ENCODE data around the gene KRTAP2-1. TPM values are rescaled to one million over a fixed set of nuclear protein-coding genes. Genes with fewer than 3 reads are reported as not detected.
"Not testable (repeated sequence)": the region's sequence is repeated elsewhere in the genome, so short reads cannot be mapped to it uniquely, and the experiment has no call there.

The KRTAP2-1 gene
- total RNA-seq, 1 donor from 2014 or later: not detected

- no peak for TF ChIP-seq CTCF (IDR thresholded peaks at IDR 0.05)
- intact Hi-C loops (cut with micrococcal nuclease): no loop called here
- Mint-ChIP-seq H3K9me3 (no peaks in the 10 kb centered on the region), H3K4me1 (no peaks in the 10 kb centered on the region), H3K27me3 (peaks cover 34% of the 10 kb centered on the region), H3K4me3 (no peak overlapping the region), H3K27ac (no peak overlapping the region), H3K36me3 (ENCODE audit: low read depth) (no peaks in the 10 kb centered on the region)
- ATAC-seq (ENCODE audit: low read depth) (no peak), DNase-seq (no peak)
- POLR2A ChIA-PET: no interaction called here
- CTCF ChIA-PET: no interaction called here
These were observed 45.3 kb downstream of the KRTAP2-1 start for GRCh38 chr17:41001795-41002194.

GRCh38 chr17:40999563-40999962 is 47.6 kb downstream of the KRTAP2-1 start, which contains the start of gene KRTAP3-2:
TSS of gene KRTAP3-2 (minus strand) at chr17:40999906. CDS start at chr17:40999853, 53 bp downstream.
- H3K27me3 Mint-ChIP-seq: peaks cover 34% of the 10 kb centered on the region
- H3K4me1 Mint-ChIP-seq; DNase-seq; POLR2A ChIA-PET; H3K27ac Mint-ChIP-seq; H3K4me3 Mint-ChIP-seq; H3K36me3 Mint-ChIP-seq (ENCODE audit: low read depth); intact Hi-C loops (cut with micrococcal nuclease); CTCF ChIA-PET; H3K9me3 Mint-ChIP-seq; ATAC-seq (ENCODE audit: low read depth): not testable (repeated sequence)

GRCh38 chr17:40997361-40997760 is 49.8 kb downstream of the KRTAP2-1 start:
- TF ChIP-seq CTCF (IDR thresholded peaks at IDR 0.05): no peak
- POLR2A ChIA-PET: no interaction called here
- peaks cover 42% of the 10 kb centered on the region for H3K27me3 Mint-ChIP-seq
- H3K27ac Mint-ChIP-seq: no peak overlapping the region
- no peaks in the 10 kb centered on the region for H3K4me1 Mint-ChIP-seq
- CTCF ChIA-PET: no interaction called here
- ATAC-seq (ENCODE audit: low read depth): no peak
- no peaks in the 10 kb centered on the region for H3K9me3 Mint-ChIP-seq
- DNase-seq: no peak
- H3K4me3 Mint-ChIP-seq: no peak overlapping the region
- H3K36me3 Mint-ChIP-seq (ENCODE audit: low read depth): no peaks in the 10 kb centered on the region
- intact Hi-C loops (cut with micrococcal nuclease): no loop called here

- ATAC-seq (ENCODE audit: low read depth) (no peak), DNase-seq (no peak)
- POLR2A ChIA-PET: no interaction called here
- Mint-ChIP-seq H3K27ac (no peak overlapping the region), H3K9me3 (no peaks in the 10 kb centered on the region), H3K4me3 (no peak overlapping the region), H3K27me3 (peaks cover 46% of the 10 kb centered on the region), H3K4me1 (no peaks in the 10 kb centered on the region), H3K36me3 (ENCODE audit: low read depth) (no peaks in the 10 kb centered on the region)
- CTCF ChIA-PET: no interaction called here
- intact Hi-C loops (cut with micrococcal nuclease): no loop called here
- no peak for TF ChIP-seq CTCF (IDR thresholded peaks at IDR 0.05)
These were observed 50.3 kb downstream of the KRTAP2-1 start for GRCh38 chr17:40996829-40997228.

Other genes with a start within 250 kb of the KRTAP2-1 start
- not detected in 2 replicates for gene KRT28, start 247.4 kb downstream of the KRTAP2-1 start, total RNA-seq
- 40.7 and 46.7 TPM in 2 replicates for gene KRT10, start 224.7 kb downstream of the KRTAP2-1 start, total RNA-seq
- not detected in 2 replicates for gene KRT12, start 180.1 kb downstream of the KRTAP2-1 start, total RNA-seq
- not detected in 2 replicates for gene KRT20, start 162.1 kb downstream of the KRTAP2-1 start, total RNA-seq
- gene KRT23, start 109.7 kb downstream of the KRTAP2-1 start, total RNA-seq: not detected in 2 replicates
- gene KRT39, start 80.4 kb downstream of the KRTAP2-1 start, total RNA-seq: not detected in 2 replicates
- not detected in 2 replicates for gene KRT40, start 63.0 kb downstream of the KRTAP2-1 start, total RNA-seq
- gene KRTAP3-3, start 53.2 kb downstream of the KRTAP2-1 start, total RNA-seq: not detected in 2 replicates
- gene KRTAP3-2, start 47.4 kb downstream of the KRTAP2-1 start, total RNA-seq: not detected in 2 replicates
- gene KRTAP3-1, start 38.2 kb downstream of the KRTAP2-1 start, total RNA-seq: not detected in 2 replicates
- gene KRTAP1-5, start 20.1 kb downstream of the KRTAP2-1 start, total RNA-seq: not detected in 2 replicates
- gene KRTAP1-4, start 17.1 kb downstream of the KRTAP2-1 start, total RNA-seq: not detected in 2 replicates
- not detected in 2 replicates for gene KRTAP1-3, start 12.4 kb downstream of the KRTAP2-1 start, total RNA-seq
- gene KRTAP1-1, start 5.9 kb downstream of the KRTAP2-1 start, total RNA-seq: not detected in 2 replicates
- not detected in 2 replicates for gene KRTAP2-2, start 7.9 kb upstream of the KRTAP2-1 start, total RNA-seq
- gene KRTAP2-3, start 12.8 kb upstream of the KRTAP2-1 start, total RNA-seq: not detected in 2 replicates
- not detected in 2 replicates for gene KRTAP2-4, start 18.6 kb upstream of the KRTAP2-1 start, total RNA-seq
- gene KRTAP4-7, start 36.8 kb upstream of the KRTAP2-1 start, total RNA-seq: not detected in 2 replicates
- not detected in 2 replicates for gene KRTAP4-8, start 50.8 kb upstream of the KRTAP2-1 start, total RNA-seq
- not detected in 2 replicates for gene KRTAP4-16, start 54.9 kb upstream of the KRTAP2-1 start, total RNA-seq
- not detected in 2 replicates for gene KRTAP4-9, start 58.1 kb upstream of the KRTAP2-1 start, total RNA-seq
- not detected in 2 replicates for gene KRTAP4-11, start 71.1 kb upstream of the KRTAP2-1 start, total RNA-seq
- gene KRTAP4-12, start 76.9 kb upstream of the KRTAP2-1 start, total RNA-seq: not detected in 2 replicates
- not detected in 2 replicates for gene KRTAP4-6, start 93.2 kb upstream of the KRTAP2-1 start, total RNA-seq
- not detected in 2 replicates for gene KRTAP4-5, start 102.5 kb upstream of the KRTAP2-1 start, total RNA-seq
- not detected in 2 replicates for gene KRTAP4-4, start 113.4 kb upstream of the KRTAP2-1 start, total RNA-seq
- gene KRTAP4-3, start 120.9 kb upstream of the KRTAP2-1 start, total RNA-seq: not detected in 2 replicates
- not detected in 2 replicates for gene KRTAP4-2, start 130.9 kb upstream of the KRTAP2-1 start, total RNA-seq
- not detected in 2 replicates for gene KRTAP4-1, start 137.6 kb upstream of the KRTAP2-1 start, total RNA-seq
- gene KRTAP9-1, start 142.6 kb upstream of the KRTAP2-1 start, total RNA-seq: not detected in 2 replicates
- gene KRTAP9-2, start 179.3 kb upstream of the KRTAP2-1 start, total RNA-seq: not detected in 2 replicates
- not detected in 2 replicates for gene KRTAP9-3, start 185.1 kb upstream of the KRTAP2-1 start, total RNA-seq
- gene KRTAP9-8, start 190.7 kb upstream of the KRTAP2-1 start, total RNA-seq: not detected in 2 replicates
- not detected in 2 replicates for gene KRTAP9-4, start 202.4 kb upstream of the KRTAP2-1 start, total RNA-seq
- not detected in 2 replicates for gene KRTAP9-9, start 208.1 kb upstream of the KRTAP2-1 start, total RNA-seq
- gene KRTAP9-6, start 218.1 kb upstream of the KRTAP2-1 start, total RNA-seq: not detected in 2 replicates
- not detected in 2 replicates for gene KRTAP9-7, start 228.4 kb upstream of the KRTAP2-1 start, total RNA-seq

Measured in activated B cell treated with CpG ODN at 0.5 μM for 24 hours (primary cell).